Activated CD8-positive, alpha-beta T cell treated with anti-CD3 and anti-CD28 coated beads, Interleukin-2, amount 10 ng/mL, durations not matched to agents 7 days and 5 days (primary cell): ENCODE data around the gene RIMKLB. TPM values are rescaled to one million over a fixed set of nuclear protein-coding genes. Genes with fewer than 3 reads are reported as not detected.
"Not testable (repeated sequence)": the region's sequence is repeated elsewhere in the genome, so short reads cannot be mapped to it uniquely, and the experiment has no call there.

Experiments
- ATAC-seq: fragments of 150-1000 bp; cut with Tn5 transposase; one replicate; pipeline ENCODE4 v1.10.0; 2021; ENCODE audit warnings: moderate library complexity
- CTCF ChIA-PET: fragments of 350-600 bp; sonication (Branson Sonifier 250); formaldehyde crosslinking; loops from one replicate; lab custom pipeline; 2021; ENCODE audit warnings: antibody characterized with exemption; lab: Charles Lee
- POLR2A ChIA-PET: fragments of 350-600 bp; sonication (Branson Sonifier 250); formaldehyde crosslinking; loops from one replicate; lab custom pipeline; 2021; ENCODE audit warnings: antibody characterized with exemption; lab: Charles Lee
- DNase-seq: peaks from one replicate; pipeline ENCODE4 v3.0.0-alpha.2; 2020
- H3K27ac Mint-ChIP-seq: one replicate; pipeline ENCODE4 v1.8.0; 2021; ENCODE audit warnings: mild to moderate bottlenecking, mixed read lengths
- H3K27me3 Mint-ChIP-seq: one replicate; pipeline ENCODE4 v1.8.0; 2021; ENCODE audit warnings: low read depth, mixed read lengths
- H3K36me3 Mint-ChIP-seq: one replicate; pipeline ENCODE4 v1.8.0; 2021; ENCODE audit warnings: low read depth, mixed read lengths
- H3K4me1 Mint-ChIP-seq: one replicate; pipeline ENCODE4 v1.8.0; 2021; ENCODE audit warnings: low read depth, mixed read lengths
- H3K4me3 Mint-ChIP-seq: one replicate; pipeline ENCODE4 v1.8.0; 2021; ENCODE audit warnings: mild to moderate bottlenecking, mixed read lengths
- H3K9me3 Mint-ChIP-seq: one replicate; pipeline ENCODE4 v1.8.0; 2022; ENCODE audit warnings: mixed read lengths; ENCODE audit not compliant: insufficient read depth
- total RNA-seq, 2 experiments: library from RNA; stranded (reverse); gene quantifications; one replicate each; pipeline ENCODE4 v1.2.3, GENCODE V29; 2021

Gene RIMKLB
- total RNA-seq, 2 experiments from 2014 or later = 7.9 to 9.0 TPM

- H3K27me3 Mint-ChIP-seq, H3K4me1 Mint-ChIP-seq, H3K36me3 Mint-ChIP-seq, H3K4me3 Mint-ChIP-seq, CTCF ChIA-PET, H3K9me3 Mint-ChIP-seq, POLR2A ChIA-PET, DNase-seq, ATAC-seq, H3K27ac Mint-ChIP-seq: not testable (repeated sequence)
These were observed 107.0 kb downstream of the RIMKLB start for GRCh38 chr12:8804833-8805232.

DNA sequence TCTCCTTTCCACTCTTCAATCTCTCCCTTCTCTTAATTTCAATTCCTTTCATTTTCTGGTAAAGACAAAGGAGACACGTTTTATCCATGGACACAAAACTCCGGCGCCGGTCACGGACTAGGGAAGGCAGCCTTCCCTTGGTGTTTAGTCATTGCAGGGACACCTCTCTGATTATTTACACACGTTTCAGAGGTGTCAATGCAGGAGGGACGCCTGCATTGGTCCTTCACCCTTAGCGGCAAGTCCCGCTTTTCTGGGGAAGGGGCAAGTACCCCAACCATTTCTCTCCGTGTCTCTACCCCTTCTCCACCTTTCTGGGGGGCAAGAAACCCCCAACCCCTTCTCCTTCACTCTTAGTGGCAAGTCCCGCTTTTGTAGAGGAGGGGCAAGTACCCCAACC is 107.7 kb downstream of the RIMKLB start:
- H3K36me3 Mint-ChIP-seq, H3K27ac Mint-ChIP-seq, H3K27me3 Mint-ChIP-seq, POLR2A ChIA-PET, CTCF ChIA-PET, DNase-seq, ATAC-seq, H3K4me1 Mint-ChIP-seq, H3K9me3 Mint-ChIP-seq, H3K4me3 Mint-ChIP-seq: not testable (repeated sequence)

DNA sequence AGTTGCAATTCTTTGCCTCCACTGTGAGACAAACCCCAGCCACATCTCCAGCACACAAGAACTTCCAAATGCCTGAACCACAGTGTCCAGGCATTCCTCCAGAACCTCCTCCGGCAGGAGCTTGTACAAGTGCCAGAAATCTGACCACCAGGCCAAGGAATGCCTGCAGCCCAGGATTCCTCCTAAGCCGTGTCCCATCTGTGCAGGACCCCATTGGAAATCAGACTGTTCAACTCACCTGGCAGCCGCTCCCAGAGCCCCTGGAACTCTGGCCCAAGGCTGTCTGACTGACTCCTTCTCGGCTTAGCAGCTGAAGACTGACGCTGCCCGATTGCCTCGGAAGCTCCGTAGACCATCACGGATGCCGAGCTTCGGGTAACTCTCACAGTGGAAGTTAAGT is 109.3 kb downstream of the RIMKLB start:
- H3K9me3 Mint-ChIP-seq, POLR2A ChIA-PET, H3K36me3 Mint-ChIP-seq, H3K27me3 Mint-ChIP-seq, CTCF ChIA-PET, H3K4me1 Mint-ChIP-seq, ATAC-seq, H3K27ac Mint-ChIP-seq, H3K4me3 Mint-ChIP-seq, DNase-seq: not testable (repeated sequence)

- H3K9me3 Mint-ChIP-seq, H3K4me3 Mint-ChIP-seq, H3K4me1 Mint-ChIP-seq, POLR2A ChIA-PET, DNase-seq, ATAC-seq, H3K27ac Mint-ChIP-seq, H3K27me3 Mint-ChIP-seq, CTCF ChIA-PET, H3K36me3 Mint-ChIP-seq: not testable (repeated sequence)
These were observed 112.3 kb downstream of the RIMKLB start for GRCh38 chr12:8810112-8810511.

DNA sequence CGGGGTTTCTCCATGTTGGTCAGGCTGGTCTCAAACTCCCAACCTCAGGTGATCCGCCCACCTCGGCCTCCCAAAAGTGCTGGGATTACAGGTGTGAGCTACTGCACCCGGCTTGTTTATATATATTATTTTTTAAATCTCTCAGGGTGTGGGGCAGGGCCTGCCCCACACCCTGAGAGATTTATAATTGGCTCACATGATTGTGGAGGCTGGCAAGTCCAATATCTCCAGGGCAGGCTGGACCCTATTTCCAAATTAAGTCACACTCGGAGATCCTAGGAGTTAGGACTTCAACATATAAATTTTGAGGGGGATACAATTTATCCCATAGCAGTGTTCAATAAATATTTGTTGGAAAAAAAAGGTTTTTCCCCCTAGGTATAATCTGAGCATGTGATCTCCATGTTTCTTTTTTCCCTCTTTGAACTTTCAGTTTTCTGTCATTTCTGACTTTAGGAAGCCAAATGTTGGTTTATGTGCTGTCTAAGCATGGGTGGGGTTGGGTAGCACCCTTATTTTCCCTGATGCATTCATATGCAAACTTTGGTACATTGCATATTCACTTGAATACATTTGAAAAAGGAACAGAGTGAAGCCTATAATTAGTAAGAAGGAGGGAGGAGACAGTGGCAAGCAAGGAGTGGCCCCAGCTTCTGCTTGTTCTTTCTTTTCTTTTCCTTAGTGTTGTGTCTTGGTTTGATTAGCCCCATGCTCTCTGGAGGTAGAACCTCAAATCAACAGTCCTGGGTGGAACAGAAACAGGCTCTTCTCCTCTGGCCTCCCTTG is 116.0 kb downstream of the RIMKLB start:
- DNase-seq = no peak
- no peaks in the 10 kb centered on the region for H3K27me3 Mint-ChIP-seq
- H3K4me3 Mint-ChIP-seq = no peak overlapping the region
- H3K27ac Mint-ChIP-seq = no peak overlapping the region
- H3K9me3 Mint-ChIP-seq = no peaks in the 10 kb centered on the region
- ChIA-PET CTCF (no interaction called here), POLR2A (no interaction called here)
- no peaks in the 10 kb centered on the region for H3K36me3 Mint-ChIP-seq
- no peaks in the 10 kb centered on the region for H3K4me1 Mint-ChIP-seq
- ATAC-seq = no peak

DNA sequence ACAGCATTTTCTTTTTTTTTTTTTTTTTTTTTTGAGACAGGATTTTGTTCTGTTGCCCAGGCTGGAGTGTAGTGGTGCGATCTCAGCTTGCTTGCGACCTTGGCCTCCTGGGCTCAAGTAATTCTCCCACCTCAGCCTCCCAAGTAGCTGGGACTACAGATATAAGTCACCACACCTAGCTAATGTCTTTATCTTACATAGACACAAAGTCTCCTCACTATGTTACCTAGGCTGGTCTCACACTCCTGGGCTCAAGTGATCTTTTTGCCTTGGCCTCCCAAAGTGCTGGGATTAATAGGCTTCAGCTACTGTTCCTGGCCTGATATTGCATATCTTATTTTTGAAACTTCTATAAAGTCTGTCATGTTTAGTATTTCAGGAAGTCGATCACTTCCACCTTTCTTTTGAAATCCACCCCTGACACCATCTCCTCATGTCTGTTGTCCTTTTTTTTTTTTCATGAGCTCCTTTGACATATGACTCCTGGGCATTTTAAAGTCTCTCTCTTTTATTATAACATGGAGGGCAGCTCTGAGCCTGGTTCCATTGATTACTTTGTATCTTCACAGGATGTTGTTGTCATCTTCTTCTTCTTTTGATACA is 118.8 kb downstream of the RIMKLB start:
- H3K36me3 Mint-ChIP-seq = no peaks in the 10 kb centered on the region
- H3K9me3 Mint-ChIP-seq = no peaks in the 10 kb centered on the region
- H3K27me3 Mint-ChIP-seq = no peaks in the 10 kb centered on the region
- no peak overlapping the region for H3K27ac Mint-ChIP-seq
- POLR2A ChIA-PET = no interaction called here
- ATAC-seq (no peak), DNase-seq (no peak)
- H3K4me1 Mint-ChIP-seq = no peaks in the 10 kb centered on the region
- H3K4me3 Mint-ChIP-seq = no peak overlapping the region
- CTCF ChIA-PET = interaction anchor here (1.6 to 1.9 kb wide), 2 partner anchors 44 to 233 kb away, joined by 4 to 6 read pairs; no protein-coding TSS in a partner anchor

- Mint-ChIP-seq H3K36me3 (no peaks in the 10 kb centered on the region), H3K9me3 (no peaks in the 10 kb centered on the region), H3K4me1 (no peaks in the 10 kb centered on the region), H3K27me3 (no peaks in the 10 kb centered on the region), H3K4me3 (no peak overlapping the region), H3K27ac (no peak overlapping the region)
- DNase-seq = no peak
- CTCF ChIA-PET = interaction anchor here (1.1 kb wide), 1 partner anchor 274 kb away, joined by 3 read pairs; no protein-coding TSS in a partner anchor
- POLR2A ChIA-PET = no interaction called here
- no peak for ATAC-seq
These were observed 120.1 kb downstream of the RIMKLB start for GRCh38 chr12:8817856-8818255.

GRCh38 chr12:8818526-8818925 is 120.7 kb downstream of the RIMKLB start:
- Mint-ChIP-seq H3K9me3 (no peaks in the 10 kb centered on the region), H3K27me3 (peaks cover 3% of the 10 kb centered on the region), H3K4me3 (no peak overlapping the region), H3K4me1 (no peaks in the 10 kb centered on the region), H3K27ac (no peak overlapping the region), H3K36me3 (no peaks in the 10 kb centered on the region)
- ChIA-PET POLR2A (no interaction called here), CTCF (interaction anchor here (1.1 kb wide), 1 partner anchor 275 kb away, joined by 3 read pairs; no protein-coding TSS in a partner anchor)
- DNase-seq (no peak), ATAC-seq (no peak)

GRCh38 chr12:8819666-8819980 is 121.8 kb downstream of the RIMKLB start:
- Mint-ChIP-seq H3K27me3 (peaks cover 3% of the 10 kb centered on the region), H3K36me3 (no peaks in the 10 kb centered on the region), H3K4me3 (no peak overlapping the region), H3K27ac (no peak overlapping the region), H3K9me3 (no peaks in the 10 kb centered on the region), H3K4me1 (no peaks in the 10 kb centered on the region)
- DNase-seq (no peak), ATAC-seq (no peak)
- ChIA-PET CTCF (no interaction called here), POLR2A (no interaction called here)

GRCh38 chr12:8820676-8821407 is 123.1 kb downstream of the RIMKLB start:
- H3K9me3 Mint-ChIP-seq, CTCF ChIA-PET, H3K36me3 Mint-ChIP-seq, H3K4me3 Mint-ChIP-seq, DNase-seq, H3K27me3 Mint-ChIP-seq, H3K27ac Mint-ChIP-seq, H3K4me1 Mint-ChIP-seq, ATAC-seq: not testable (repeated sequence)
- POLR2A ChIA-PET = interaction anchor here (0.6 kb wide), 1 partner anchor 109 kb away, joined by 3 read pairs; no protein-coding TSS in a partner anchor

DNA sequence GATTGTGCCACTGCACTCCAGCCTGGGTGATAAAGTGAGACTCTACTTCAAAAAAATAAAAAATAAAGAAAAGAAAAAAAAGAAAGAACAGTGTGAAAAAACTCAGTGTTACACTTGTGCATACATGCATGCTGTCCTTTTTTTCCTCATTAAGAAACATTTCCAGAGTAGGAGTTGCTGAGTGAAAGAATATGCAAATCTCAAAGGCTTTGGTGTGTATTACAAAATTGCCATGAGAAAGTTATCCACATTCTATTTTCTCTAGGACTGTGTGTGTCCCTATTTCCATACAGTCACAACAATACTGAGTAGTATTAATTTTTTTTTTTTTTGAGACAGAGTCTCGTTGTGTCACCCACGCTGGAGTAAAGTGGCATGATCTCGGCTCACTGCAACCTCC is 123.8 kb downstream of the RIMKLB start:
- CTCF ChIA-PET = no interaction called here

DNA sequence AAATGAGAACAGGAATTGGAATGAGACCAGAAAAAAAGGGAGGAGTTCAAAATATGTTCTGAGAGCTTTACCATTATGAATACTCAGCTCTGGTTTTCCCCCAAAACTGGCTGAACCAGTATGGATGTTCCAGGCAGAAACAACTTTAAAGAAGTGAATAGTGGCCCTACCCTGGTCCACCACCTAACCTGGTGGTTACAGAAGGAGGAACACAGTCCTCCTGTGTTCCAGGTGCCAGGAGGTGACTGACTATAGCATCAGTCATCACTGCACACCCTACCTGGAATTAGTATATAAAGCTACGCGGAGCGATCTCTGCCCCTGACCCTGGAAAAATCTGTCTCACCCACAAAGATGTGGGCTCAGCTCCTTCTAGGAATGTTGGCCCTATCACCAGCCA is 124.5 kb downstream of the RIMKLB start, which contains the start of gene A2ML1:
Gene A2ML1 (plus strand): TSS at position 324 of the 400 bp plus-strand sequence. CDS start 31 bp downstream, at position 355.
- DNase-seq = no peak
- H3K4me1 Mint-ChIP-seq = no peaks in the 10 kb centered on the region
- H3K27me3 Mint-ChIP-seq = peaks cover 4% of the 10 kb centered on the region
- POLR2A ChIA-PET = no interaction called here
- no peaks in the 10 kb centered on the region for H3K36me3 Mint-ChIP-seq
- no peaks in the 10 kb centered on the region for H3K9me3 Mint-ChIP-seq
- ATAC-seq = no peak
- no peak within 1 kb of the TSS for H3K4me3 Mint-ChIP-seq
- CTCF ChIA-PET = interaction anchor here (1.0 to 1.5 kb wide), 2 partner anchors 38 to 278 kb away, joined by 3 read pairs; no protein-coding TSS in a partner anchor
- H3K27ac Mint-ChIP-seq = no peak within 1 kb of the TSS

More for the DNA sequence above, 123.8 kb downstream of the RIMKLB start:
- no peak overlapping the region for H3K27ac Mint-ChIP-seq
- no peaks in the 10 kb centered on the region for H3K9me3 Mint-ChIP-seq
- H3K27me3 Mint-ChIP-seq = peaks cover 3% of the 10 kb centered on the region
- H3K36me3 Mint-ChIP-seq = no peaks in the 10 kb centered on the region
- DNase-seq (no peak), ATAC-seq (no peak)
- H3K4me1 Mint-ChIP-seq = no peaks in the 10 kb centered on the region
- no peak overlapping the region for H3K4me3 Mint-ChIP-seq
- POLR2A ChIA-PET = interaction anchor here (0.6 kb wide), 1 partner anchor 110 kb away, joined by 3 read pairs; no protein-coding TSS in a partner anchor
